NCI-H1436 treated with DMSO at 0.1 percent for 48 hours (cell line): ENCODE data around the gene ACACB.
A peak's percentile ranks its signal among the peaks of the same experiment; 100 is the strongest.

Experiments
- DNase-seq: peaks from one replicate; lab custom pipeline; 2025; lab: John Stamatoyannopoulos, UW

ACACB gene

DNA sequence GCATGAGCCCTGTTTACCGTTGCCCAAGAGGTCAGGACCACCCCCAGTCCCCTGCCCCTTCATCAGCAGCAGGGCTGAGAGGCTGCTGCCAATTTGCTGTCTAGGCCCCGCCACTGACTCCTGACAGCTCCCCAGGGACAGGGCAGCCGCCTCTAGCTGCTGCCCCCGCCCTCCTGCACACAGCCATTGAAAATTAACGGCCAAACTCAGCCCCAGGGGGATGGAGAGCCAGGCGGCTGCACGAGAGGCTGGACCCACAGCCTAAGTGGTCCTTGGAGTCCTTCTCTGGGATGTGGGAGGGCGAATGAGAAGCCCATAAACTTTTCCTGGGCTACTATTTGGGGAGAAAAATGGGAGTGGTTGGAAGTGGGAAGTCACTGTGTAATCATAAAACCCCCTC lies 188.1 kb downstream of the ACACB start:
- DNase-seq, result peak; percentile 32

DNA sequence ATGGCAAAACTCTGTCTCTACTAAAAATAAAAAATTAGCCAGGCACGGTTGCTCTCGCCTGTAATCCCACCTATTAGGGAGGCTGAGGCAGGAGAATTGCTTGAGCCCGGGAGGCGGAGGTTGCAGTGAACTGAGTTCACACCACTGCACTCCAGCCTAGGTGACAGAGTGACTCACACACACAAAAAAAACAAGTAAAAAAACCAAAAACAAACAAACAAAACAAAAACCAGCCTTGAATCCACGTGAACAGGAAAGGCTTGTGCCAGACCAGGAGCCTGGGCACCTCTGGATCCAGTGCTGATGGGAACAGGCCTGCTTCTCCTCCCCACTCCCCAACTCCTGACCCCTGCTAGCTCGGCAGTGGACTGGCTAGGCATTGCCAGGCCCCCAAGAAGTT lies 189.2 kb downstream of the ACACB start:
- DNase-seq, result no peak

DNA sequence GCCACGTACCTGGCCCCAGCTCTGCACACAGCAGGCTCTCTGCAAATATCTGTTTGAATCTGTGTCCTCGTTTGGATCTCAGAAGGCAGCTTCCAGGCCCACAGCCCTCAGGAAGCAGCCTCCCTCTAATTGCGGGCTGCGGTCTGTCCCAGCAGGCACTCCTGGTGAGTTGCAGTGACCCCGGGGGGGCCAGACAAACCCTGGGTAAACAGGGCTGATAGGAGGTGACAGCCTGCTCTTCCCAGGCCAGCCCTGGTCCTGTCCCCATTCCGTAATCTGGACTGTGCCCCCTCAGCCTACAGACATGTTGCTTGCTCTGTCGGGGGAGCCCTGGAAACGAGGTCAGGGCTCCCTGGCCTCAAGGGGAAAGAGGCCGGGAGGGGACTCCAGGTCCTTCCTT lies 190.7 kb downstream of the ACACB start:
- no peak for DNase-seq

DNA sequence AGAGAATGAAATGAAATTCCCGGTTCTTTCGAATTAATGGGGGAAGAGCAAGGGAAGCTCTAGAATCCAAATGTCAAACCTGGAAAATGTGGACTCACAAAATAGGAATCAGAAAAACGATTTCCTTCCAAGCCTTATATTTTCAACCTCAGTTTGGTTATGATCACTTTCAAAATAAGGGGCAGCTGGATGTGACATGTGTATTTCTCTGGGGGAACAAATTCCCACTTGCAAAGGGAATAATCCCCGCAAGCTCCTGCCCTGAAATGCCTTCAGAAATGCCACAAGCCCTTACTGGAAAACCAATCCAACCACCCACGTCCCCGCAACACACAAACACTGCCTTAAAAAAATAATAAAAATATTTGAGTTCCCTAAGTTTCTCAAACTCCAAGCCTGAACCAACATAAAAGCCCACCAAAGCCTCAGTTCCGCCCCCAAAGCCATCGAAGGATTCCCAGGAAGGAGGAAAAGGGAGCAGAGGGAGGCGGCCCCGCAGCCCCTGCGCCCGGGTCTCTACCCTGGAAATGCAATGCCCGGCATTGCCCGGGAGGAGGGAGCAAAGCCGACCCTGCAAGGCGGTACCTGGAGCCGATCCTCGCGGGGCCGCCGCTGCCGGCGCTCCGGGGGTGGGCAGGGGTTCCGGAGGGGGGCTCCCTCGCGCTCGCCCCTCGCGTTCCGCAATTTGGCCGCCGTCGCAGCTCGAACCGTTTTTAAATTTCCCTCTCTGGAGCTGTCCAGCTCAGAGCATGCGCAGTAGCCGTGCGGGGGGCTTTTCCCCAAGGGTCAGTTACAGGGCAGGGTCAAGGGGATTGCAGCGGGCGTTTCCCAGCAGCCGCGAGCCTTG lies 192.4 kb downstream of the ACACB start, which contains the start of gene FOXN4:
FOXN4 (minus strand) TSS at position 751 of the 847 bp plus-strand sequence. CDS start 963 bp downstream, outside the sequence.
- DNase-seq, result no peak

DNA sequence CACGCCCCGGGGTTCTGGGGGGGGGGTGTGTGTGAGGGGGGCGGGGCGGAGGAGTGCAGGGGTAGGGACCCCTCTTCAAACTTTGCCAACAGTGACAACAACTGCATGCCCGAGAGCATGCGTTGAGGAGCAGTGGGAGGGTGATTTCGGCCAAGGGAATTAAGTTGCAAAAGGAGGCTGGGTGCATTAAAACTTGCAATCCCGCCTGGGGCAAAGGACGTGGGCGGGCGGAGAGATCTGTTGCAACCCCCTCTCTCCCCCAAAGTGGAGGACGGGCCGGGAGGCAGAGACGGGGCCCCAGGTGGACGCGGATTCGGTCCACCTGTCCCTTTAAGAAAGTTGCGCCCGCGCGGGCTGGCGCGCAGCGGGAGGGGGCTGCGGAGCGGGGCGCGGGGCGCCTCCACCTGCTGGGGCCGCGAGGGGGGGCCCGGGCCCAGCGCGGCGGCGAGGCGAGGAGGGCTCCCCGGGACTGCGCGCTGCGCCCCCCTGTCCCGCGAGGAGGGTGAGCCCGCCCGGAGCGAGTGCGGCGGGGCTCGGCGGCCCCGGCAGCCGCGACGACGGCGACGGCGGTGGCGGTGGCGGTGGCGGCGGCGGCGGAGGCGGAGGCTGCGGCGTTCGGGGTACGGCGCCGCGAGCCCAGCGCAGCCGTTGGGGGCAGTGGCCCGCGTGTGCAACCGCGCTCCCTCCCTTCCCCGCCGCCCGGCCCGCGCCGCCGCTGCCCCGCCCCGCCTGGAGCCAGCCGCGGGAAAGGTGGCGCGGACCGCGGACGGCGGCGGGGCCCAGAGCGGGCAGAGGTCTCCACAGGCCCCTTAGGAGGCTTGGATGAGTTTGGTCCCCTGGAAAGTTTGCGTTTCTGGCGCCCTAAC lies 193.2 kb downstream of the ACACB start:
- no peak for DNase-seq

DNA sequence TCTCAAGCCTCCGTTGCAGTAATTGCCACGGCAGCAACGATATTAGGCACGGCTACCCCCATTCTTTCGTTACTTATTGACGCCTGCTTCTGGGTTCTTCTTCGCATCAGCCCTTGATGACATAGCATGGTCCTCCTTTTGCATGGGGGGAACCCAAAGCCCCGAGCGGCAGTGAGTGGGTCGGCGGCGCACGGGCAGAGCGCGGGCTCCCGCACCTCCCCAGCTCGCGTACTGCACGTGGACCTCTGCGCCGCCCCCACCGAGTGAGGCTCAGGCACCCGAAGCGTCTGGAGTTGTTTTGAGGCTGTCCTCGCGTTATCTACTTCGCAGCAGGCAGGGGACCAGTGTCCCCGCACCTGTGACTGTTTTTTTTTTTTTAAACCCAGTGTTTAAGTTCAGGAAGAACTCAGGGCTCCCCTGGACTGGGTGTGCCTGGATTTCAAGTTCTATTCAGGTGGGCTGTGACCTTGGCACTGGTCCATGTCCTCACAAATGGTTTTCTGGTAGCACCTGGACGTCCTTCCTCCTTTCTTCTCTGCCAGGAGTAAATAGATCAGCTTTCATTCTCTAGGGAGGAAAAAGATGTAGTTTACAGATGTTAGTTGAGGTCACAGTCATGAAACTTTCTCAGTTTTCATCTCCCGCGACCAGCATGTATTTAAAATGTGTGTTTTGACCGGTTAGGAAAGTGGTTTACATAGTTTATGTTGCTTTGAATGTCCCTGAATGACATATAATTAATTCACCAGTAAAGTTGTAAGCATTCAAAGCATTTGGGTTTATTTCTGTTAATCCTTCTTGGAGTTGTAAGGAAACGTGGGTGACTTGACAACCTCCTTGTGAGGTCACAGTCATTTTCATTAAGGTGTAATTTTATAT lies 194.1 kb downstream of the ACACB start:
- peak; percentile 41 for DNase-seq
